H9 (cell line): Measurements from ENCODE around the gene HES3. TPM values are rescaled to one million over a fixed set of nuclear protein-coding genes. Genes with fewer than 3 reads are reported as not detected.

ENCODE experiments used
- DNase-seq: peaks from one replicate; pipeline ENCODE4 v3.0.0-alpha.2; 2017
- H2AFZ ChIP-seq: one replicate; pipeline ENCODE4 v1.6.1; 2013; ENCODE audit warnings: mild to moderate bottlenecking, low read length, control low read depth, moderate library complexity
- H2AK5ac ChIP-seq: 2 replicates; pipeline ENCODE4 v1.6.1; 2013; ENCODE audit warnings: low read length, control low read depth, mixed read lengths; ENCODE audit not compliant: insufficient read length
- H2BK120ac ChIP-seq: one replicate; pipeline ENCODE4 v1.6.1; 2013; ENCODE audit warnings: low read depth, mild to moderate bottlenecking, low read length, control low read depth, inconsistent platforms; ENCODE audit not compliant: poor library complexity, severe bottlenecking
- H2BK12ac ChIP-seq: 2 replicates; pipeline ENCODE4 v1.6.1; 2013; ENCODE audit warnings: low read length, control low read depth, mixed read lengths, low read depth; ENCODE audit not compliant: insufficient read length
- H2BK15ac ChIP-seq: 2 replicates; pipeline ENCODE4 v1.6.1; 2013; ENCODE audit warnings: low read depth, low read length, control low read depth
- H2BK20ac ChIP-seq: one replicate; pipeline ENCODE4 v1.6.1; 2013; ENCODE audit warnings: low read depth, mild to moderate bottlenecking, low read length, control low read depth, inconsistent platforms; ENCODE audit not compliant: poor library complexity, severe bottlenecking
- H2BK5ac ChIP-seq: 2 replicates; pipeline ENCODE4 v1.6.1; 2013; ENCODE audit warnings: low read length, control low read depth, mixed read lengths; ENCODE audit not compliant: insufficient read length
- H3K14ac ChIP-seq: 2 replicates; pipeline ENCODE4 v1.6.1; 2013; ENCODE audit warnings: low read length, control low read depth; ENCODE audit not compliant: insufficient read depth
- H3K18ac ChIP-seq: 2 replicates; pipeline ENCODE4 v1.6.1; 2013; ENCODE audit warnings: low read depth, mild to moderate bottlenecking, mixed read lengths, low read length, control low read depth; ENCODE audit not compliant: insufficient read length
- H3K23ac ChIP-seq: 2 replicates; pipeline ENCODE4 v1.6.1; 2013; ENCODE audit warnings: low read length, control low read depth, mixed read lengths, low read depth; ENCODE audit not compliant: insufficient read length
- H3K23me2 ChIP-seq: 2 replicates; pipeline ENCODE4 v1.6.1; 2013; ENCODE audit warnings: low read depth, mild to moderate bottlenecking, mixed read lengths, low read length, control low read depth; ENCODE audit not compliant: insufficient read length, poor library complexity, severe bottlenecking
- H3K27ac ChIP-seq: 2 replicates; pipeline ENCODE4 v1.5.1; 2013; ENCODE audit warnings: low read length, control low read depth, mixed read lengths, low read depth; ENCODE audit not compliant: insufficient read length
- H3K27me3 ChIP-seq: 2 replicates; pipeline ENCODE4 v1.6.1; 2013; ENCODE audit warnings: low read length, control low read depth, inconsistent platforms; ENCODE audit not compliant: insufficient read depth
- H3K4ac ChIP-seq: 2 replicates; pipeline ENCODE4 v1.6.1; 2013; ENCODE audit warnings: low read depth, mild to moderate bottlenecking, control low read depth, inconsistent platforms, low read length, moderate library complexity
- H3K4me1 ChIP-seq: 2 replicates; pipeline ENCODE4 v1.6.1; 2013; ENCODE audit warnings: low read length, control low read depth, inconsistent platforms; ENCODE audit not compliant: insufficient read depth
- H3K4me2 ChIP-seq: 2 replicates; pipeline ENCODE4 v1.6.1; 2013; ENCODE audit warnings: low read length, control low read depth, mixed read lengths; ENCODE audit not compliant: insufficient read length, insufficient read depth
- H3K56ac ChIP-seq: 2 replicates; pipeline ENCODE4 v1.6.1; 2013; ENCODE audit warnings: low read depth, mild to moderate bottlenecking, mixed read lengths, low read length, control low read depth; ENCODE audit not compliant: insufficient read length
- H3K79me1 ChIP-seq: 2 replicates; pipeline ENCODE4 v1.6.1; 2013; ENCODE audit warnings: low read depth, mild to moderate bottlenecking, moderate library complexity, low read length, control low read depth, inconsistent platforms; ENCODE audit not compliant: insufficient read depth, poor library complexity, severe bottlenecking
- H3K79me2 ChIP-seq: 2 replicates; pipeline ENCODE4 v1.6.1; 2013; ENCODE audit warnings: low read length, control low read depth, inconsistent platforms; ENCODE audit not compliant: insufficient read depth
- H3K9ac ChIP-seq: 2 replicates; pipeline ENCODE4 v1.6.1; 2013; ENCODE audit warnings: low read length, control low read depth, mixed read lengths; ENCODE audit not compliant: insufficient read length; ENCODE audit errors: extremely low read depth
- H3K9me3 ChIP-seq: one replicate; pipeline ENCODE4 v1.6.1; 2013; ENCODE audit warnings: low read depth, low read length, inconsistent platforms; ENCODE audit not compliant: control insufficient read depth
- H3T11ph ChIP-seq: one replicate; pipeline ENCODE4 v1.6.1; 2013; ENCODE audit warnings: mild to moderate bottlenecking, low read length, control low read depth, inconsistent platforms
- H4K20me1 ChIP-seq: one replicate; pipeline ENCODE4 v1.6.1; 2013; ENCODE audit not compliant: control insufficient read depth, insufficient read length, insufficient read depth
- H4K5ac ChIP-seq: 2 replicates; pipeline ENCODE4 v1.6.1; 2013; ENCODE audit warnings: low read depth, mild to moderate bottlenecking, mixed read lengths, low read length, control low read depth; ENCODE audit not compliant: insufficient read length
- H4K8ac ChIP-seq: replicated peaks from 2 replicates; pipeline ENCODE4 v1.6.1; 2013; ENCODE audit warnings: low read length, control low read depth, mixed read lengths, low read depth; ENCODE audit not compliant: insufficient read length
- H4K91ac ChIP-seq: 2 replicates; pipeline ENCODE4 v1.6.1; 2013; ENCODE audit warnings: low read depth, mild to moderate bottlenecking, moderate library complexity, mixed read lengths, low read length, control low read depth; ENCODE audit not compliant: insufficient read length
- H3K27ac Mint-ChIP-seq, 3 experiments: 2 replicates in 2 of 3; 3 replicates in 1 of 3; pipeline ENCODE4 v1.8.0; 2020 to 2021; ENCODE audit warnings: mixed read lengths in 3 of 3, mild to moderate bottlenecking in 1 of 3, moderate library complexity in 1 of 3
- H3K27me3 Mint-ChIP-seq: 2 replicates; pipeline ENCODE4 v1.8.0; 2021; ENCODE audit warnings: low read depth, mild to moderate bottlenecking, moderate library complexity, mixed read lengths
- H3K36me3 Mint-ChIP-seq, 3 experiments: 2 replicates in 2 of 3; 3 replicates in 1 of 3; pipeline ENCODE4 v1.8.0; 2020 to 2021; ENCODE audit warnings: low read depth in 3 of 3, mixed read lengths in 3 of 3; ENCODE audit not compliant: insufficient read depth in 1 of 3
- H3K4me1 Mint-ChIP-seq, 2 experiments: 2 replicates each; pipeline ENCODE4 v1.8.0; 2020; ENCODE audit warnings: mixed read lengths in 2 of 2
- H3K4me3 Mint-ChIP-seq, 2 experiments: 2 replicates in 1 of 2; 3 replicates in 1 of 2; pipeline ENCODE4 v1.8.0; 2020 to 2021; ENCODE audit warnings: mild to moderate bottlenecking in 2 of 2, mixed read lengths in 2 of 2, moderate library complexity in 1 of 2
- H3K9me3 Mint-ChIP-seq, 2 experiments: 2 replicates in 1 of 2; 3 replicates in 1 of 2; pipeline ENCODE4 v1.8.0; 2020; ENCODE audit warnings: mild to moderate bottlenecking in 2 of 2, mixed read lengths in 2 of 2, moderate library complexity in 1 of 2
- WGBS: extraction: QIAGEN DNeasy Blood & Tissue Kit; methylation state at CpG from one replicate; pipeline ENCODE4 v1.1.7; 2013; ENCODE audit warnings: missing lambda C conversion rate, low lambda C conversion rate, mixed read lengths; ENCODE audit not compliant: insufficient read length; ENCODE audit errors: extremely low coverage; 5-methylcytosine and 5-hydroxymethylcytosine counted together
- total RNA-seq: library from RNA; stranded (reverse); gene quantifications from 2 replicates; pipeline ENCODE4 v1.2.1, GENCODE V29; 2021
- TF ChIP-seq, protein P1 (sequence below): fragments of 200-600 bp; sonication (generic); conservative IDR thresholded peaks from 3 replicates; pipeline ENCODE4 v1.8.0; 2021; ENCODE audit warnings: antibody characterized with exemption, mild to moderate bottlenecking

HES3 gene
- total RNA-seq, 1 experiment from 2014 or later, result 89.9 TPM

DNA sequence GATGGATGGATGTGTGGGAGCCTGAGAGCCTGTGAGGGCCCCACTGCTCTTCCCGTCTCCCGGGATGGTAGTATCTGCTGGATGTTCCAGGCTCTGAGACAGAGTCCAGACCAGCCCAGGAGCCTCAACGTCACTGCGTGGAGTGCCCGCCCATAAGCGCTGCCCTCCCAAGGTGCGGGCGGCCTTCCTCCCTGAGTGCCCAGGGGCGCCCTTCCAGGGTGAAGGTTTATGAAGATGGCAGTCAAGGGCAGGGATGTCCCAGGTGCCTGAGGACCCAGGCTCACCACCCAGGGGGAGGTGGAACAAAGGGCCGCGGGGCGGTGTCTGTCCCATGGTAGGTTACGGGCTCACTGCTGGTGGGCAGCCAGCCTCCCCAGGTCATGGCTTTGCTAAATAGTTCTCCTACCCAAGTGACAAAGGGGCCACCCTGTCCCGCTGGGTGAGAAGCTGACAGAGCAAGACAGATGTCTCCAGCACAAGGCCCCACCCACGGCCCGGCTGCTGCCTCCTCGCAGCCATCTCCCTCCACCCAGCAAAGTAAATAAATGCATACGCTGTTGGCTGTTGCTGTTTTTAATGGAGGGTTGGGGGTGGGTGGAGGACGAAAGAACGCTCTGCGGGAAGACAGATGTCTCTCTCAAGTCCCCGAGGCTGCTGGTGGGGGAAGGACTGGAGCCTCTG lies 25.9 kb downstream of the HES3 start:
- Histone ChIP-seq H3K23me2 (no peaks in the 10 kb centered on the region), H3K9me3 (no peaks in the 10 kb centered on the region), H2BK15ac (no peak overlapping the region), H3T11ph (no peak overlapping the region), H3K18ac (no peak overlapping the region), H2BK20ac (no peak overlapping the region), H3K56ac (no peak overlapping the region), H4K91ac (no peak overlapping the region), H3K27me3 (no peaks in the 10 kb centered on the region), H3K23ac (no peak overlapping the region), H3K27ac (no peak overlapping the region), H2BK12ac (no peak overlapping the region), H3K4ac (no peak overlapping the region), H2AFZ (no peak overlapping the region), H3K4me2 (no peak overlapping the region), H3K79me2 (no peaks in the 10 kb centered on the region), H4K8ac (no peak overlapping the region), H2BK5ac (no peak overlapping the region), H3K14ac (no peak overlapping the region; the same call in 1 of the 2 replicates), H4K20me1 (no peaks in the 10 kb centered on the region), H4K5ac (no peak overlapping the region), H3K79me1 (no peaks in the 10 kb centered on the region), H2AK5ac (no peak overlapping the region), H3K4me1 (0 out of 2 replicates have a peak, but pooled peaks cover 4% of the 10 kb centered on the region), H3K9ac (no peak overlapping the region), H2BK120ac (no peak overlapping the region)
- H3K4me1 Mint-ChIP-seq, result peaks cover 14 to 21% of the 10 kb centered on the region in 2 experiments
- TF ChIP-seq, protein P1, sequence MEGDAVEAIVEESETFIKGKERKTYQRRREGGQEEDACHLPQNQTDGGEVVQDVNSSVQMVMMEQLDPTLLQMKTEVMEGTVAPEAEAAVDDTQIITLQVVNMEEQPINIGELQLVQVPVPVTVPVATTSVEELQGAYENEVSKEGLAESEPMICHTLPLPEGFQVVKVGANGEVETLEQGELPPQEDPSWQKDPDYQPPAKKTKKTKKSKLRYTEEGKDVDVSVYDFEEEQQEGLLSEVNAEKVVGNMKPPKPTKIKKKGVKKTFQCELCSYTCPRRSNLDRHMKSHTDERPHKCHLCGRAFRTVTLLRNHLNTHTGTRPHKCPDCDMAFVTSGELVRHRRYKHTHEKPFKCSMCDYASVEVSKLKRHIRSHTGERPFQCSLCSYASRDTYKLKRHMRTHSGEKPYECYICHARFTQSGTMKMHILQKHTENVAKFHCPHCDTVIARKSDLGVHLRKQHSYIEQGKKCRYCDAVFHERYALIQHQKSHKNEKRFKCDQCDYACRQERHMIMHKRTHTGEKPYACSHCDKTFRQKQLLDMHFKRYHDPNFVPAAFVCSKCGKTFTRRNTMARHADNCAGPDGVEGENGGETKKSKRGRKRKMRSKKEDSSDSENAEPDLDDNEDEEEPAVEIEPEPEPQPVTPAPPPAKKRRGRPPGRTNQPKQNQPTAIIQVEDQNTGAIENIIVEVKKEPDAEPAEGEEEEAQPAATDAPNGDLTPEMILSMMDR, result no peak
- no peak overlapping the region for H3K27ac Mint-ChIP-seq
- WGBS, result no CpG with 5 or more reads among the region's 22 CpGs
- H3K36me3 Mint-ChIP-seq, result no peaks in the 10 kb centered on the region
- no peaks in the 10 kb centered on the region; the same call in 1 of the 2 replicates for H3K27me3 Mint-ChIP-seq
- H3K9me3 Mint-ChIP-seq, result no peaks in the 10 kb centered on the region
- no peak for DNase-seq
- no peak overlapping the region for H3K4me3 Mint-ChIP-seq
